HG02763 (cell line): ENCODE data around the gene ZNF785.
"Not testable (repeated sequence)": the region's sequence is repeated elsewhere in the genome, so short reads cannot be mapped to it uniquely, and the experiment has no call there.

Source experiments
- ATAC-seq: cut with Tn5 transposase; IDR thresholded peaks from one replicate; pipeline ENCODE4 v1.9.1; 2021; ENCODE audit warnings: mild to moderate bottlenecking, moderate library complexity; ENCODE audit not compliant: unreplicated experiment

Gene ZNF785

GRCh38 chr16:30585400-30586191 is at the start of gene ZNF785:
ZNF785 (minus strand) TSS chr16:30585697; CDS start chr16:30585611, 86 bp downstream.
- ATAC-seq, result peak; percentile 89

GRCh38 chr16:30633526-30633925 is 48.0 kb upstream of the ZNF785 start:
- ATAC-seq, result no peak

GRCh38 chr16:30632454-30632853 is 47.0 kb upstream of the ZNF785 start:
- not testable (repeated sequence) for ATAC-seq

- ATAC-seq, result no peak
These were observed 43.4 kb upstream of the ZNF785 start for GRCh38 chr16:30628628-30629540.

- ATAC-seq, result no peak
These were observed 40.7 kb upstream of the ZNF785 start for GRCh38 chr16:30626236-30626635.

GRCh38 chr16:30623536-30624283 is 38.2 kb upstream of the ZNF785 start:
- ATAC-seq, result no peak

DNA sequence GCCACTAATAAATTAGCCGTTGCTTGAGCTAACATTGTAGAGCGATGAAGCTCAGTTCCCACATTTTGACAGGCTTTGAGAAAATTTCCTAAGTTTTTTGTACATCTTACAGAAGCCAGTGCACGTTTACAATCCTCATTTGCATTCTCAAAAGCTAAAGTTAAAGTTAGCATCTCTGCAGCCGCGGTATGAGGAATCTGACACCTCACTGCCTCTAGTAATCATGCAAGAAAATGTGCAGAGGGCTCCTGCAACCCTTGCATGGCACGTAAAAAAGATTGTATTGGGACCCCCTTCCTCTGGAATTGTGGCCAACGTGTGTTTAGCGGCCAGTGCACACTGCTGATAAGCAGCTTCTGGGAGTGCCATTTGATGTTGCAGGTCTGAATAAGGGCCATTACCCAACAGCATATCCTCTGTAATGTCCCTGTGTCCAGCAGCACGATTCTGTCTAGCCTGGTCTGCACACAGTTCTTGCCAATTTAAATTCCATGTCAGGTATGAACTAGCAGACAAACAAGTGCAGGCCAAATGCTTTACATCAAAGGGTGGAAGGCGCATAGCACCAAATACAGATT is 37.0 kb upstream of the ZNF785 start:
- no peak for ATAC-seq

- ATAC-seq, result no peak
These were observed 36.3 kb upstream of the ZNF785 start for GRCh38 chr16:30621765-30622164.

- ATAC-seq, result no peak
These were observed 34.7 kb upstream of the ZNF785 start for GRCh38 chr16:30620169-30620568.

DNA sequence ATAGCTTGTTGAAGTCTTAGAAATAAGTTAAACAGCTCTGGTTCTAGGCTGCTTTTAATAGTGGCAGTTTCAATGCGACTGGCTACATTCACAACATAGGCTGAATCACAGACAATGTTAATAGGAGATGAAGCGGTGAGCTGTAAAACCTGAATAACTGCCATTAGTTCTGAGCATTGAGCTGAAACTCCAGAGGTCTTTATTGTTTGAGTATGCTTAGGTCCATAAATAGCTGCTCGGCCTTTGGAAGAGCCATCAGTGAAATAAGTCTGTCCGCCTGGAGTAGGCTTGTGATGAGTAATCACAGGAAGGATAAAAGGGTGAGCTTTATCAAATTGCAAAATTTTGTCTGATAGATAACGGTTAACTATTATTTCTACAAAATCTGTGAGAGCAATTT is 34.1 kb upstream of the ZNF785 start:
- no peak for ATAC-seq

DNA sequence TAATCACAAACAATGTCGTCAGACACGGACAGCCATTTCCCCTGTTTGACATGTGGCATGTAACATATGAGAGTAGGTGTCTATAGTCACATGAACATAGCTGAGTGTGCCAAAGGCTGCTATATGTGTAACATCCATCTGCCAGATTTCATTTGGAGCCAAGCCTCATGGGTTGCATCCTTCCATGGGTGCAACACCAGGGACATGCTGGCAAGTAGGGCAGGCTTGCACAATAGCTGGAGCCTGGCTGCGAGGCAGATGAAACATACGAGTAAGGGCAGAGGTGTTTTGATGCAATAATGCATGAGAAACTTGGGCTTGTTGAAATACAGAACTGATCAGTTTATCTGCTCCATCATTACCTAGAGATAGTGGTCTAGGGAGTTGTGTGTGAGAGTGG is 33.7 kb upstream of the ZNF785 start:
- ATAC-seq, result no peak

GRCh38 chr16:30615358-30616091 is 30.0 kb upstream of the ZNF785 start:
- no peak for ATAC-seq

DNA sequence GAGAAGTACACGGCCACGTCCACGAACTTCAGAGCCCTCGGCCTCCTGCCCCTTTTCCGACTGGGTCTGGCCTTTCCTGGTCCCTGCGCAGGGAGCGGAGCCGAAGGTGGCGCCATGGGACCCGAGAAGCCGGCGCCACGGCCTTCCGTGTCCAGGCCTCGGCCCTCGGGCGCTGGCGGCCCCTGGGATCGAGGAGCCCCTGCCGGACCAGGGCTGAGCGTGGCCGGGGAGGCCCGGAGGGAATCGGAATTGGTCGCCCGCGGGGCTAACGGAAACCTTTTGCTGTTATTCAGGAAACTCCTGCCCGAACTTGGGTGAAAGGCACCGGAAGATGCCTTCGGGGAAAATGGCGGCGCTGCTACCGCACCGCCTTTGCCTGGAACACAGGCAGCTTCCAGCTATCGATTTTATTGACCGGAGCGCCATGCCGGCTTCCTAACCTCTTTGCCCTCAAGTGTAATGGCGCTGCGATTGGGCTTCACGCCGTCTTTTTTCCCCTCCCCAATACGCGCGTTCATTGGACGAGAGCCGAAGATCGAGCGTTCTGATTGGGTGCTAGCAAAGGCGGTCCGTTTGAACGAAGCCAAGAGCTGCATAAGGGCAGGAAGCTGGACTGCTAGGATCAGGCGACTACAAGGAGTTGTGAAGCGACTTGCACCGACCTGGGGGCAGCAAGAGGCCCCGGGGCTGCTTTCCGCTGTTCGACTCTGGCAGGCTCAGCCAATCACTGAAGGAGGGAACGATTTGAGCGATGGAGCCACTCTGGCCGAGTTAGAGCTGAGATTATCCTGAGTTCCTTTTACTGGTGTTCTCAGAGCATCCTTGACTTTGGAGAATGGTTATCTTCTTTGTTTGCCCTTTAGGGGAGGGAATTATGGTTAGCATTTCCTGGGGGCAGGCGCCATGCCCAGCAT is 24.7 kb upstream of the ZNF785 start, which contains the start of gene ZNF689:
Gene ZNF689 (minus strand): TSS at position 464 of the 914 bp plus-strand sequence. CDS start 348 bp downstream, at position 116.
- ATAC-seq, result peak; percentile 82

DNA sequence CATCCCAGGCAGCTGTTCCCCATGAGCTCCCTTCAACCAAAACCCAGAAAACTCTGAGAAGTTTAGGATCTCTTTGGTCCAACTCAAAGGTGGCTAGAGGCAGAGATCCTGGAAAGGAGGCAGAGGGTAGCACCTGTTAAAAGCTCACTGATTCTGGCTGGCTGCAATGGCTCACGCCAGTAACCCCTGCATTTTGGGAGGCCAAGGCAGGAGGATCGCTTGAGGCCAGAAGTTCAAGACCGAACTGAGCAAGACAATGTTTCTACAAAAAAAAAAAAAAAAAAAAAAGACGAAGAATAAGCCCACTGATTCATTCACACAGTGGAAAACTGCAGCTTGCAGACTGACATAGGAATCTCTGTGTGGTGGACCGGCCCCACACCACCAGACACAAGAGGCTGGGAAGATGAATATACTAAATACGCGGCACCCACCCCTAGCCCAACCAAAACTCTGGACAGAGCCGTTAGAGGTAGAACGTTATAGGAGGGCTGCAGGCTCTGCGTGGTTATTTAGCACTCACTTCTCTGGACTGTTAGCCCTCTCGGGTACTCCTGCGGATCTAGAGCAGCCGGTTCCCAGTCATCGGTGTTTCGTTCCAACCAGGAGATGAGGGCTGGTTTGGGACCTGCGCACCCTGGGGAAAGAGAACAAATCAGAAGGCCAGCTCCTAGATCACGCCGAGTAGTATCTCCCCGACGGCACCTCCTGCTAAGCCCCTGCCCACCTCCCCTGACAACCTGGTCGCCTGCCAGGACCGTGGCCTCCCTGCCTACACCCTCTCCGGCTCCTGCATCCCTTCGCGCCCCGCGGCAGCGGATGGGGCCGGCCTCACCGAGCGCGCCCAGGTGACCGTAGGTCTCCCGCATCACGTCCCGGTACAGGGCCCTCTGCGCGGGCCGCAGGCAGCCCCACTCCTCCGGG is 23.8 kb upstream of the ZNF785 start:
- ATAC-seq, result peak; percentile 19

DNA sequence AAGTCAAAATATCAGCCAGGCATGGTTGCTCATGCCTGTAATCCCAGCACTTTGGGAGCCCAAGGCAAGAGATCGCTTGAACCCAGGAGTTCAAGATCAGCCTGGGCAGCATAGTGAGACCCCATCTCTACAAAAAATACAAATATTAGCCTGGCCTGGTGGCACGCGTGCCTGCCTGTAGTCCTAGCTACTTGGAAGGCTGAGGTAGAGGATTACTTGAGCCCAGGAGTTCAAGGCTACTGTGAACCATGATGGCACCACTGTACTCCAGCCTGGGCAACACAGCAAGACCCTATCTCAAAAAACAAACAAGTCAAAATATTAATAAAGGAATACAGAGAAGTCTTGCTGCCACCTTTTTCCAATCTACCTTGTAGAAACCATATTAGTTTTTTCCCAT is 20.5 kb upstream of the ZNF785 start:
- no peak for ATAC-seq

DNA sequence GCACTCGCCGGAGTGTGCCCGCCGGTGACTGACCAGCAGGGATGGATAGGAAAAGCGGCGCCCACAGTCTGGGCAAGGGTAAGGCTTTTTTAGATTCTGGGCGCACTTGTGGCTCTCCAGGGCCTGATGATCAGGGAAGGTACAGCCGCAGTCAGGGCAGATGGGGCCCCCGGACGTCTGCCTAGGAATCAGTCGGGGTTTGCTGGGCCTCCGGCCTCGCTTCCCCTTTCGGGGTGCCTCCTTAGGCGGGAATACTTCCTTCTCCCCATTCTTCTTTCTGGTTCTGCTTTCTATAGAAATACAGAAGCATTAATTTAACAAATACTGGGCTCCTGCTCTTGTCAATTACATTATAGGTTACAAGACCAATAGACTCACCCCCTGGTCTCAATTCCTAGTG is 19.7 kb upstream of the ZNF785 start:
- ATAC-seq, result no peak

DNA sequence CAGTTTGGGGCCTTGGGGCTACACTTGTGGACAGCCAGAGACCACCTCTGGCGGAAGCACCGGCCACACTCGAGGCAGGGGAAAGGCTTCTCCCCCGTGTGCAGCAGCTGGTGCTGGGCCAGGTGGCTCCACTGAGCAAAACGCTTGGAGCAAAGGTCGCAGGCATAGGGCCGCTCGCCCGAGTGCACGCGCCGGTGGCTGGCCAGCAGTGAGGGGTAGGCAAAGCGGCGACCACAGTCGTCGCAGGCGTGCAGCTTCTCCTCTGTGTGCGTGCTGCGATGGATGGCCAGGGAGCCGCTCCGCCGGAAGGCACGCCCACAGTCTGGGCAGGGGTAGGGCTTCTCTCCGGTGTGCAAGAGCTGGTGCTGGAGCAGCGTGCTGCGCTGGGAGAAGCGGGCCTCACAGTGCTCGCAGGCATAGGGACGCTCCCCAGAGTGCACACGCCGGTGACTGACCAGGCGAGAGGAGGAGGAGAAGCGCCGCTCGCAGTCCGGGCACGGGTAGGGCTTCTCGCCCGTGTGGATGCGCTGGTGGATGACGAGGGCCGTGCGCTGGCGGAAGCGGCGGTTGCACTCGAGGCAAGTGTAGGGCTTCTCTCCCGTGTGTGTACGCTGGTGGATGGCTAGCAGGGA is 18.9 kb upstream of the ZNF785 start:
- ATAC-seq, result no peak
